GM15510 (cell line): ENCODE results near the gene USP37.

Experiments used
- POLR2A ChIP-seq: IDR thresholded peaks from 3 replicates; pipeline ENCODE4 v1.6.1; 2011; ENCODE audit warnings: borderline replicate concordance; ENCODE audit not compliant: insufficient read length; ENCODE audit errors: extremely low read depth

Gene USP37

DNA sequence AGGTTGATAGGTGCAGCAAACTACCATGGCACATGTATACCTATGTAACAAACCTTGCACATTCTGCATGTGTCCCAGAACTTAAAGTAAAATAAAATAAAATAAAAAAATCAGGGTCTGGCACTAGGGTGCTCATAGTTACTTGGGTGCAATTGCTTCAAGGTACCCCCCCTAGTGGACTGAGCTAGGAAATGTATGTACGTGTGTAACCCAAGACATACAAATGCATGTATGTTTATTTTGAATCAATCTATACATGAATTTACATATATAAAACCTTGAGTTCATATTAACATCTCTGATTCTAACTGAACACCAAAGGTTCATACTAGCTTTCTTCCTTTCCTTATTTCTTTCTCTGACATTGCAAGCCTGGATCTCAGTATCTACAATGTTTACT, 51.5 kb downstream of the USP37 start:
- TF ChIP-seq POLR2A = no peak

DNA sequence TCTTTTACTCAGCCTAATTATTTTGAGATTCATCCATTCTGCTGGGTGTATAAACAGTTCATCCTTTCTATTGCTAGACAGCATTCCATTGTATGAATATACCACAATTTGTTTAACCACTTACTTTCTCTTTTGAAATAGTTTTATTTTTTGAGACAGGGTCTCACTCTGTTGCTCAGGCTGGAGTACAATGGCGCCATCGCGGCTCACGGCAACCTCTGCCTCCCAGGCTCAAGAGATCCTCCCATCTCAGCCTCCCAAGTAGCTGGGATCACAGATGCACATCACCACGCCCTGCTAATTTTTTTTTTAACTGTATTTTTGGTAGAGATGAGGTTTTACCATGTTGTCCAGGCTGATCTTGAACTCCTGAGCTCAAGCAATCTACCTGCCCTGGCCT, 54.5 kb downstream of the USP37 start:
- TF ChIP-seq POLR2A = no peak

DNA sequence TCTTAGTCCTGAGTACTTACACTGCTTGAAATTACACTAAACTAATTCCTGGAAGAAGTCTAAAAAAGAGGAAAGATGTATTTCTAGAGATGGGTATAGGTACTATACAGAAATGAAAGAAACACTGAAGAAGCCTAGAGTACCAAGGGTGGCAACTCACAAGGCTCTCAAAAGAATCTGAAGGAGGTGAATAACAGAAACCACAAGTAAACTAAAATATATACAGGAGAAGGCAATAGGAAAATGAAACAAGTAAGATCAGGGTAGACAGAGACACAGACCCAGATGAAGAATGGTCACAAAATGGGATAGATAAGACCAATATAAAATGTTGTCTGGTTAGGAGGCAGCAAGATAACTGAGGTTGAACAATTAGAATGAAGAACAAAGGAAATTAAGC, 59.9 kb downstream of the USP37 start:
- no peak for TF ChIP-seq POLR2A

DNA sequence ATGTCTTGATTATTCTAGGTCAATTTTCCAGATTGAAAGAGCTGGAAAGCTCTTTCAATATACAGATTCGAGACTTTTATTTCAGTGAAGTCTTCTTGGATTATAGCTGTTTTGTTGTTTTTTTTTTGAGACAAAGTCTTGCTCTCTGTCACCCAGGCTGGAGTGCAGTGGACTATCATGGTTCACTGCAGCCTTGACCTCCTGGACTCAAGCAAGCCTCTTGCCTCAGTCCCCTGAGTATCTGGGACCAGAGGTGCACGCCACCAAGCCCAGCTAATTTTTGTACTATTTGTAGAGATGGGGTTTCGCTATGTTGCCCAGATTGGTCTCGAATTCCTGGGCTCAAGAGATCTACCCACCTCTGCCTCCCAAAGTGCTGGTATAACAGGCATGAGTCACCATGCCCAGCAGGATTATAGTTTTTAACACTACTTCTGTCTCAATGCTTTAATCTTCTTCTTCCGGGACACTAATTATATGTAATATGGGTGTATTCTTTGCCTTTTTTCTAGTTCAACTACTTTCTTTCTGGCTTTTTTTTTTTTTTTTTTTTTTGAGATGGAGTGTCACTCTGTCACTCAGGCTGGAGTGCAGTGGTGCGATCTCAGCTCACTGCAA, 62.3 kb downstream of the USP37 start:
- no peak for TF ChIP-seq POLR2A

GRCh38 chr2:218501665-218502064, 66.5 kb downstream of the USP37 start:
- TF ChIP-seq POLR2A = no peak

GRCh38 chr2:218500501-218501060, 67.6 kb downstream of the USP37 start:
- no peak for TF ChIP-seq POLR2A

DNA sequence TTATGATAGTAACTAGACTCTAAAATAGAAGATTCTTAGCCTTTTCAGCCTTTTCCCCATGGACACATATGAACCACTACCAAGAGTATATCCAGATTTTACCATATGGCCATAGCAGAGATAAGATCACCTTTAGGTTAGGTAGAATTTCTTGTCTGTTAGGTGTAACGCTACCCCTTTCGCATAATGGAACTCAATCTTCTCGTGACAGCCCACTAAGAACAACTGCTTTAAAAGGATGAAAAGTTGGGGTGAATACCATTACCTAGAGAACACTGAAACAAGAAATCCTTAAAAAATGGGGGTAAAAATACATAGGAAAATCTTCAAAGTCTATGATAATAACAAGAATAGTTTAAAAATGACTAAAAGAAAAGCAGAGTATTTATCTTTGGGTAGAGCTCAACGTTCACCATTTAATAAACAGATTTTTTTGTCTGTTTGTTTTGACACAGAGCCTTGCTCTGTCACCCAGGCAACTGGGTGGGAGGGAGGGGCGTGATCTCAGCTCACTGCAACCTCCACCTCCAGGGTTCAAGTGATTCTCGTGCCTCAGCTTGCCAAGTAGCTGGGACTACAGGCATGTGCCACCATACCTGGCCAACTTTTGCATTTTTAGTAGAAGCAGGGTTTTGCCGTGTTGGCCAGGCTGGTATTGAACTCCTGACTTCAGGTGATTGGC, 82.0 kb downstream of the USP37 start:
- TF ChIP-seq POLR2A = no peak

DNA sequence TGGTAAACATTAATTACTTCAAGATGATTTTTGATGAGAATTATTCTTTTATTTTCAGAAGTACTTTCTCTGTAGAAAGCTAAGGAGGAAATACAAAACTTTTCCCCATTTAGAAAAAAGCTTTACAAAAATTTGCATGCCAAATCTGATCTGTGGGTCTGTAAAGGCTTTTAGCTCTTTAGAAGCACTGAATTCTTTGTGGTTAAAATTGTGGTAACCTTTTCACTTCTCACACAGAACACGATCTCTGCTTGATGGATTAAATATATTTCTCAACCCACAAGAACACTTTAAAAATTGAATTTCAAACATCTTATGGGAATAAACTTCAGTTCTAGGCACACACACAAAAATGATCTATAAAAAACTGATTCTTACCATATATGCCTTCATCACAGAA, 85.5 kb downstream of the USP37 start:
- TF ChIP-seq POLR2A = no peak

DNA sequence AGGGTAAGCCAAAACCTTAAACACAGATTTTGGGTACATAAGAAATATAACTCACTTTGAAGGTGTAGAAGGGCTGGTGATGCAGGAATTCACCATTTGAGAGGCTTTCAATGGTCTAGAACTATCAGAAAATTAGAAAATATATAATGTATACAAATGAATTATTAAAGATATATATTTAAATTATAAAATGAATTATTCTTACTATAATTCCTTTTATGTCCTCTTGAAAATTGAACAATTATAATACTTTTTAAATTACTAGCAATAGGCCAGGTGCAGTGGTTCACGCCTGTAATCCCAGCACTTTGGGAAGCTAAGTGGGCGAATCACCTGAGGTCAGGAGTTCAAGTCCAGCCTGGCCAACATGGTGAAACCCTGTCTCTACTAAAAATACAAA, 88.6 kb downstream of the USP37 start:
- TF ChIP-seq POLR2A = no peak

- TF ChIP-seq POLR2A = no peak
Observed at GRCh38 chr2:218478544-218478943, 89.6 kb downstream of the USP37 start.

DNA sequence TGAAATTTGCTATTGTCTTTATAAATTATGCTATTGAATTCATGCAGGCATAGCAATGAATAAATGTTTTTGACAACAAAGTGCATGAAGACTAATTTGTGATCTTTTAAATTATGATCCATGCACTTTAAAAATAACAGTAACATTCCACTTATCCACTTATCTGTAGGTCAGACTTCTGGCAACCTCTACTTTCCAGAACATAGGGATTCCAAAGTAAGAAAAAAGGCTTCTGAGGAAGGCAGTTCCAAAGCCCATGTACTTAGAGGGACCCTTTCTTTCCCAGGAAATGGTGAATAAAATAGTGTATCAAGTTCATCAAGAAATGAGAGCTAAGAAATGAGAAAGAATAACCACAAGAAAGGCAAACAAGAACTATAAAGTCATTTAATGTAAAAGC, 90.9 kb downstream of the USP37 start:
- TF ChIP-seq POLR2A = no peak

- no peak for TF ChIP-seq POLR2A
Observed at GRCh38 chr2:218476676-218477075, 91.5 kb downstream of the USP37 start.

DNA sequence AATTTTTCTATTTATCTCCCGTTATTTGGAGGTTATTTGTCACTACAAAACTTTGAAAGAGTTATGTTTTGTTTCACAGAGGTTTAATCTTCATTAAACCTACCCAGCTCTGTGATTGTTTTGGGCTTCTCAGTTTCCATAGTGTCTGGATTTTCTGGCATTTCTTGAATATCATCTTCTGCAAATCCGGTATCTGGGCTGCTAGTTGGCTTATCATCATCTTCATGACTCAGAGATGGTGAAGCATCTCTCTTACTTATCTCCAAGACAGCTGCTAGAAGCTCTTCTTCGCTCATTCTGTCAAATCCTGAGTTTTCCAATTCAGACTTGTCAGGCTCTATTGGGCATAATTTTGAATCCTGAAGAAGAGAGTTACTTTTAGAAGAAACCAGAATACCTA, 93.6 kb downstream of the USP37 start:
- TF ChIP-seq POLR2A = no peak

DNA sequence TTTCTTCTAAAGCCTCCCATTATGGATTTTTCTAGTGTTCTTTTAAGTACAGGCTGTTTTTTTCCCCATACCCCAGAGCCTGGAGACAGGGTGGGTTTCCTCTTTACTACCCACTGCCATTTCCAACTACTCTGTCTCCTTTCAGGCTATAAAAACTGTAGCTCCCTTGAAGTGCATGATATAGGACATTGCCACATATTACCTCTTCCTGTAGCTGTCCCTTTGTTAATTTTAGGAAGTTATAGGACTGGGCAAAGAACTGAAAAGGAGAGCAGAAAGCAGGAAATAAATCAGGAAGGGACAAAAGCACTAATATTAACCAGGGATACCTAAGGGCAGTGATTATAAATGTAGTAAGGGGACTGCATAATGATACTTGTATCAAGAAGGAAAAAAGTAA, 95.2 kb downstream of the USP37 start:
- TF ChIP-seq POLR2A = no peak

DNA sequence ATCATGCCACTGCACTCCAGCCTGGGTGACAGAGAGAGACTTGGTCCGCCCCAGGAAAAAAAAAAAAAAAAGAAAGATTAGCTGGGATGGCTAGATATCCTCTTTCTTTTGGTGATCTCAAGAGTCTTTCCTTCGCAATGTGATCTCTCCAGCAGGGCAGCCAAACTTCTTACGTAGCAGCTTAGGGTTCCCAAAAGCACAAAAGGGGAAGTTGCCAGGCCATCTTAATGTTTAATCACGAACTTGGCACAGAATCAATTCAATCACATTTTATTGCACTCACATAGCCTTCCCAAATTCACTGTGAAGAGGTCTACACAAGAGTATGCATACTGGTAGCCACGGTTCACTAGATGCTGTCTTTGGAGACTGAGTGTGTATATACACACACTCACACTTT, 96.2 kb downstream of the USP37 start:
- no peak for TF ChIP-seq POLR2A

DNA sequence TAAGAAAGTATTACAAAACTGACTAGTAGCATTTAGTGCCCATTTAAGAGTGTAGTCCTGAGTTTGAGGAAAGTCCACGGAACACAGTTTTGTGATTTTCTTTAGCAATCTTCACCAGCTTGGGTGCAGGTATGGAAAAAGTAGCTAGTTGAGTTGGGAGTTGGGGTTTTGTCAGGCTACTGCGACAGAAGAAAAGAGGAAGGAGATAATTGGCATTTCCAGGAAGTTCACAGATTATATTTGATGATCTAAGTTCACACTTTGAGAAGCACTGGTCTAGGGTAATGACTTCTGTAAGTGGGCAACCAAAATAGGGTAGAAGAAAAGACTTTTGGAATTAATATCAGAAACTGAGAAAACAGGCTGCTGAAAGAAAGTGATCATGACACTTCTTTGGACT, 97.1 kb downstream of the USP37 start:
- TF ChIP-seq POLR2A = no peak
